NCI-H2171 treated with DMSO at 0.1 percent for 48 hours (cell line): ENCODE data around the gene SAE1.
"Not testable (repeated sequence)": the region's sequence is repeated elsewhere in the genome, so short reads cannot be mapped to it uniquely, and the experiment has no call there.

Source experiments
- DNase-seq: peaks from one replicate; lab custom pipeline; 2025; lab: John Stamatoyannopoulos, UW

SAE1 gene

GRCh38 chr19:47240996-47241918, 110.6 kb downstream of the SAE1 start:
- peak; percentile 77 for DNase-seq

- no peak for DNase-seq
These were observed 111.4 kb downstream of the SAE1 start for GRCh38 chr19:47241919-47242577.

- DNase-seq = peak; percentile 49
These were observed 112.7 kb downstream of the SAE1 start for GRCh38 chr19:47243364-47243775.

- DNase-seq = peak; percentile 75
These were observed 113.3 kb downstream of the SAE1 start for GRCh38 chr19:47243776-47244547.

- DNase-seq = peak; percentile 40
These were observed 116.8 kb downstream of the SAE1 start for GRCh38 chr19:47247308-47247990.

GRCh38 chr19:47253016-47253415, 122.4 kb downstream of the SAE1 start:
- DNase-seq = not testable (repeated sequence)

- no peak for DNase-seq
These were observed 122.8 kb downstream of the SAE1 start for GRCh38 chr19:47253467-47253881.

GRCh38 chr19:47253970-47254369, 123.3 kb downstream of the SAE1 start:
- no peak for DNase-seq

- DNase-seq = peak; percentile 99
These were observed 125.5 kb downstream of the SAE1 start, which contains the start of gene CCDC9 for GRCh38 chr19:47255879-47256692. Gene CCDC9, plus strand, starts transcription at chr19:47256525. Its CDS starts 1,876 bp downstream, at chr19:47258401.

- peak; percentile 100 for DNase-seq
These were observed 126.2 kb downstream of the SAE1 start for GRCh38 chr19:47256693-47257410.

GRCh38 chr19:47257411-47258169, 127.0 kb downstream of the SAE1 start:
- no peak for DNase-seq

GRCh38 chr19:47258434-47258833, 127.8 kb downstream of the SAE1 start:
- no peak for DNase-seq

GRCh38 chr19:47258895-47259555, 128.4 kb downstream of the SAE1 start:
- DNase-seq = no peak
